Endothelial cell of umbilical vein (primary cell): ENCODE results near the gene PLXNB3. TPM values are rescaled to one million over a fixed set of nuclear protein-coding genes. Genes with fewer than 3 reads are reported as not detected.

Experiments
- BruUV-seq: library from RNA; stranded (reverse); fragments of 400-500 nt; replicated peaks from 2 replicates; lab custom pipeline; 2021; lab: Mats Ljungman, UMichigan
- CTCF ChIA-PET: fragments of 300-600, 350-600 bp; sonication (Branson Sonifier 250); formaldehyde crosslinking; loops from one replicate; lab custom pipeline; 2021; ENCODE audit warnings: antibody characterized with exemption, inconsistent platforms; lab: Charles Lee
- POLR2A ChIA-PET: fragments of 300-600, 350-600 bp; sonication (Branson Sonifier 250); formaldehyde crosslinking; loops from one replicate; lab custom pipeline; 2021; ENCODE audit warnings: antibody characterized with exemption, inconsistent platforms; lab: Charles Lee
- DNase-seq: peaks from one replicate; pipeline ENCODE4 v3.0.0-alpha.2; 2011; ENCODE audit warnings: low read depth, low spot score
- FAIRE-seq: peaks from 2 replicates; lab custom pipeline; 2011; peaks lifted over from hg19 to GRCh38; lab: Jason Lieb, UNC
- H2AFZ ChIP-seq: 2 replicates; pipeline ENCODE4 v1.6.0; 2012; ENCODE audit warnings: low read depth, low read length, control low read depth, inconsistent platforms
- H3K27ac ChIP-seq: 2 replicates; pipeline ENCODE4 v1.5.1; 2011; ENCODE audit warnings: low read depth, mild to moderate bottlenecking, control low read depth, low read length, moderate library complexity; ENCODE audit not compliant: insufficient read depth
- H3K27me3 ChIP-seq, 2 experiments: 2 replicates each; pipeline versions ENCODE4 v1.6.0 to v1.6.1; 2011; ENCODE audit warnings: low read length in 2 of 2, mixed read lengths in 1 of 2; ENCODE audit not compliant: control insufficient read depth in 2 of 2, insufficient read depth in 2 of 2
- H3K36me3 ChIP-seq, 2 experiments: 2 replicates in 1 of 2; 3 replicates in 1 of 2; pipeline ENCODE4 v1.5.1; 2011; ENCODE audit warnings: low read length in 2 of 2, mild to moderate bottlenecking in 1 of 2, moderate library complexity in 1 of 2; ENCODE audit not compliant: control insufficient read depth in 2 of 2, insufficient read depth in 2 of 2; ENCODE audit errors: extremely low read depth in 1 of 2
- H3K4me1 ChIP-seq: 3 replicates; pipeline ENCODE4 v1.5.1; 2011; ENCODE audit warnings: mild to moderate bottlenecking, low read length; ENCODE audit not compliant: control insufficient read depth, insufficient read depth; ENCODE audit errors: extremely low read depth
- H3K4me2 ChIP-seq: 2 replicates; pipeline ENCODE4 v1.6.1; 2011; ENCODE audit warnings: low read length, control low read depth, mixed read lengths; ENCODE audit not compliant: insufficient read depth
- H3K4me3 ChIP-seq, 3 experiments: fragments of 200-600 bp in 1 of 3; sonication (generic), shearing (Covaris generic) in 1 of 3; replicated peaks in 1 of 3; 2 replicates each; pipeline ENCODE4 v1.5.1; 2011 to 2016; ENCODE audit warnings: control low read depth in 3 of 3, low read length in 3 of 3, mild to moderate bottlenecking in 2 of 3, inconsistent platforms in 1 of 3, low read depth in 1 of 3, moderate library complexity in 1 of 3; ENCODE audit not compliant: insufficient read depth in 1 of 3
- H3K79me2 ChIP-seq: 2 replicates; pipeline ENCODE4 v1.6.0; 2012; ENCODE audit warnings: low read length, inconsistent platforms; ENCODE audit not compliant: control insufficient read depth, insufficient read depth
- H3K9ac ChIP-seq: replicated peaks from 2 replicates; pipeline ENCODE3; 2011; ENCODE audit warnings: low read length, control low read depth; ENCODE audit not compliant: insufficient read depth; ENCODE audit errors: extremely low read depth
- H3K9me1 ChIP-seq: replicated peaks from 3 replicates; pipeline ENCODE4 v1.6.0; 2011; ENCODE audit warnings: mild to moderate bottlenecking, low read length; ENCODE audit not compliant: control insufficient read depth, insufficient read depth; ENCODE audit errors: extremely low read depth
- H3K9me3 ChIP-seq: replicated peaks from 2 replicates; pipeline ENCODE4 v1.5.1; 2012; ENCODE audit warnings: low read length, inconsistent platforms; ENCODE audit not compliant: control insufficient read depth, insufficient read depth
- H4K20me1 ChIP-seq: replicated peaks from 2 replicates; pipeline ENCODE3; 2011; ENCODE audit warnings: mild to moderate bottlenecking, low read length; ENCODE audit not compliant: control insufficient read depth, insufficient read depth; ENCODE audit errors: extremely low read depth
- EZH2 ChIP-seq: IDR thresholded peaks from 2 replicates; pipeline ENCODE4 v1.6.1; 2012; ENCODE audit warnings: borderline replicate concordance, low read depth, mild to moderate bottlenecking, moderate library complexity, low read length, inconsistent platforms; ENCODE audit not compliant: severe bottlenecking
- FOS ChIP-seq: IDR thresholded peaks from 2 replicates; pipeline ENCODE4 v1.6.1; 2011; ENCODE audit warnings: mild to moderate bottlenecking, low read length, moderate library complexity, borderline replicate concordance; ENCODE audit not compliant: insufficient read depth
- GATA2 ChIP-seq: IDR thresholded peaks from 2 replicates; pipeline ENCODE4 v1.7.0; 2011; ENCODE audit warnings: low read depth, mild to moderate bottlenecking, moderate library complexity, mixed read lengths, low read length; ENCODE audit not compliant: insufficient read length, insufficient read depth
- JUN ChIP-seq: IDR thresholded peaks from 2 replicates; pipeline ENCODE4 v1.6.1; 2011; ENCODE audit warnings: borderline replicate concordance, low read depth; ENCODE audit not compliant: insufficient read length, insufficient read depth
- MAX ChIP-seq: IDR thresholded peaks from 2 replicates; pipeline ENCODE4 v1.6.1; 2011; ENCODE audit not compliant: insufficient read depth, insufficient read length
- MYC ChIP-seq: IDR thresholded peaks from one replicate; pipeline ENCODE4 v1.6.1; 2011; ENCODE audit warnings: mild to moderate bottlenecking, low read depth, low read length
- POLR2A ChIP-seq: IDR thresholded peaks from 2 replicates; pipeline ENCODE4 v1.6.1; 2012; ENCODE audit warnings: low read depth, mild to moderate bottlenecking, control low read depth, low read length
- POLR2AphosphoS5 ChIP-seq: IDR thresholded peaks from 2 replicates; pipeline ENCODE4 v1.6.1; 2012; ENCODE audit warnings: low read depth, mild to moderate bottlenecking, control low read depth, low read length, moderate library complexity; ENCODE audit not compliant: insufficient read depth
- dilution Hi-C: fragments of 300-500 bp; cut with MboI; formaldehyde crosslinking; loops from one replicate; pipeline ENCODE4 v1.15.0; 2019; ENCODE audit warnings: low sequenced_read_pairs; ENCODE audit not compliant: extremely low pct_ligation_motif_present
- intact Hi-C: fragments of 100-400 bp; cut with micrococcal nuclease; formaldehyde crosslinking; loops from one replicate; pipeline ENCODE4 v1.10.0; 2022
- polyA plus RNA-seq, 4 experiments: library from polyadenylated mRNA; depleted of rRNA in 3 of 4; stranded (reverse) in 3 of 4; unstranded in 1 of 4; fragments of >200 nt; gene quantifications; 2 replicates each; pipeline versions ENCODE4 v1.2.1 to v1.2.3, GENCODE V29; 2011 to 2012; ENCODE audit warnings: missing spikeins in 1 of 4
- total RNA-seq: library from RNA; stranded (reverse); gene quantifications from 2 replicates; pipeline ENCODE4 v1.2.3, GENCODE V29; 2021
- TF ChIP-seq, protein P1 (sequence below), 2 donors: IDR thresholded peaks; 1 replicate in 1 of 2; 2 replicates in 1 of 2; pipeline ENCODE4 v1.5.1; 2011; ENCODE audit warnings: low read length in 2 of 2, mild to moderate bottlenecking in 2 of 2, moderate library complexity in 2 of 2, control low read depth in 1 of 2, inconsistent platforms in 1 of 2, low read depth in 1 of 2; ENCODE audit not compliant: insufficient read depth in 1 of 2; ENCODE audit errors: extremely low read depth in 1 of 2

PLXNB3 gene
- total and polyA plus RNA-seq, 2 donors (not counting 3 experiments of a cell fraction or from before 2014, with no cell fraction given) = 19.0 to 31.4 TPM

- no peaks in the 10 kb centered on the region for H3K4me1 ChIP-seq
- H3K27ac ChIP-seq = no peak overlapping the region
- intact Hi-C loops = no loop called here
- dilution Hi-C loops = no loop called here
- H3K9me1 ChIP-seq = no peaks in the 10 kb centered on the region
- H3K4me3 ChIP-seq = no peak overlapping the region
- CTCF ChIA-PET = no interaction called here
- POLR2A ChIA-PET = no interaction called here
- H3K9ac ChIP-seq = no peak overlapping the region
- TF ChIP-seq GATA2 = no peak
- TF ChIP-seq EZH2 = no peak
- TF ChIP-seq JUN = no peak
- no peak for TF ChIP-seq MAX
- TF ChIP-seq POLR2A = no peak
- TF ChIP-seq MYC = no peak
- TF ChIP-seq, protein P1, sequence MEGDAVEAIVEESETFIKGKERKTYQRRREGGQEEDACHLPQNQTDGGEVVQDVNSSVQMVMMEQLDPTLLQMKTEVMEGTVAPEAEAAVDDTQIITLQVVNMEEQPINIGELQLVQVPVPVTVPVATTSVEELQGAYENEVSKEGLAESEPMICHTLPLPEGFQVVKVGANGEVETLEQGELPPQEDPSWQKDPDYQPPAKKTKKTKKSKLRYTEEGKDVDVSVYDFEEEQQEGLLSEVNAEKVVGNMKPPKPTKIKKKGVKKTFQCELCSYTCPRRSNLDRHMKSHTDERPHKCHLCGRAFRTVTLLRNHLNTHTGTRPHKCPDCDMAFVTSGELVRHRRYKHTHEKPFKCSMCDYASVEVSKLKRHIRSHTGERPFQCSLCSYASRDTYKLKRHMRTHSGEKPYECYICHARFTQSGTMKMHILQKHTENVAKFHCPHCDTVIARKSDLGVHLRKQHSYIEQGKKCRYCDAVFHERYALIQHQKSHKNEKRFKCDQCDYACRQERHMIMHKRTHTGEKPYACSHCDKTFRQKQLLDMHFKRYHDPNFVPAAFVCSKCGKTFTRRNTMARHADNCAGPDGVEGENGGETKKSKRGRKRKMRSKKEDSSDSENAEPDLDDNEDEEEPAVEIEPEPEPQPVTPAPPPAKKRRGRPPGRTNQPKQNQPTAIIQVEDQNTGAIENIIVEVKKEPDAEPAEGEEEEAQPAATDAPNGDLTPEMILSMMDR (IDR thresholded peaks at IDR 0.05; ENCODE audit: extremely low read depth in 1 of 2, insufficient read depth in 1 of 2, low read depth in 1 of 2, low read length in 2 of 2) = no peak
- TF ChIP-seq FOS = no peak
- TF ChIP-seq POLR2AphosphoS5 = no peak
- no TSS peak for BruUV-seq
- DNase-seq (no peak), FAIRE-seq (no peak)
- no peaks in the 10 kb centered on the region for H3K79me2 ChIP-seq
- H3K36me3 ChIP-seq = no peaks in the 10 kb centered on the region
- no peak overlapping the region for H3K4me2 ChIP-seq
- H3K27me3 ChIP-seq = peaks cover 20 to 27% of the 10 kb centered on the region in 2 experiments
- H4K20me1 ChIP-seq = no peaks in the 10 kb centered on the region
- H3K9me3 ChIP-seq = no peaks in the 10 kb centered on the region
- H2AFZ ChIP-seq = no peak overlapping the region
These were observed 61.0 kb downstream of the PLXNB3 start for GRCh38 chrX:153825042-153825441.

Other genes with a start within 250 kb of the PLXNB3 start
- gene ATP2B3, start 246.6 kb upstream of the PLXNB3 start, total RNA-seq = 0.07 and 0.16 TPM in 2 replicates
- 0.01 and 0.02 TPM in 2 replicates for gene ATP2B3, start 246.6 kb upstream of the PLXNB3 start, polyA plus RNA-seq
- 20.8 and 21.3 TPM in 2 replicates for gene CCNQ, start 165.1 kb upstream of the PLXNB3 start, total RNA-seq
- gene CCNQ, start 165.1 kb upstream of the PLXNB3 start, polyA plus RNA-seq = 37.0 and 42.9 TPM in 2 replicates
- gene DUSP9, start 117.0 kb upstream of the PLXNB3 start, total RNA-seq = 0.35 TPM in 1 of 2 replicates, not detected in the other
- 0.04 and 0.05 TPM in 2 replicates for gene DUSP9, start 117.0 kb upstream of the PLXNB3 start, polyA plus RNA-seq
- not detected in 2 replicates for gene PNCK, start 90.4 kb upstream of the PLXNB3 start, total RNA-seq
- gene PNCK, start 90.4 kb upstream of the PLXNB3 start, polyA plus RNA-seq = 0.12 and 0.37 TPM in 2 replicates
- 23.6 and 28.8 TPM in 2 replicates for gene SLC6A8, start 76.3 kb upstream of the PLXNB3 start, total RNA-seq
- 22.7 and 22.8 TPM in 2 replicates for gene SLC6A8, start 76.3 kb upstream of the PLXNB3 start, polyA plus RNA-seq
- 198 and 203 TPM in 2 replicates for gene BCAP31, start 39.9 kb upstream of the PLXNB3 start, total RNA-seq
- 169 and 220 TPM in 2 replicates for gene BCAP31, start 39.9 kb upstream of the PLXNB3 start, polyA plus RNA-seq
- gene ABCD1, start 39.4 kb upstream of the PLXNB3 start, total RNA-seq = 12.9 and 14.3 TPM in 2 replicates
- gene ABCD1, start 39.4 kb upstream of the PLXNB3 start, polyA plus RNA-seq = 9.1 and 11.3 TPM in 2 replicates
- gene SRPK3, start 16.8 kb downstream of the PLXNB3 start, total RNA-seq = 0.18 and 0.40 TPM in 2 replicates
- 0.25 and 0.29 TPM in 2 replicates for gene SRPK3, start 16.8 kb downstream of the PLXNB3 start, polyA plus RNA-seq
- 57.7 and 60.7 TPM in 2 replicates for gene IDH3G, start 30.1 kb downstream of the PLXNB3 start, total RNA-seq
- gene IDH3G, start 30.1 kb downstream of the PLXNB3 start, polyA plus RNA-seq = 116 and 128 TPM in 2 replicates
- gene SSR4, start 30.4 kb downstream of the PLXNB3 start, total RNA-seq = 235 and 242 TPM in 2 replicates
- 732 and 1,321 TPM in 2 replicates for gene SSR4, start 30.4 kb downstream of the PLXNB3 start, polyA plus RNA-seq
- 0.09 TPM in 2 replicates for gene PDZD4, start 66.3 kb downstream of the PLXNB3 start, total RNA-seq
- 0.07 and 0.08 TPM in 2 replicates for gene PDZD4, start 66.3 kb downstream of the PLXNB3 start, polyA plus RNA-seq
- not detected in 2 replicates for gene L1CAM, start 121.9 kb downstream of the PLXNB3 start, total RNA-seq
- 0.01 and 0.02 TPM in 2 replicates for gene L1CAM, start 121.9 kb downstream of the PLXNB3 start, polyA plus RNA-seq
- gene AVPR2, start 140.4 kb downstream of the PLXNB3 start, total RNA-seq = not detected in 2 replicates
- gene AVPR2, start 140.4 kb downstream of the PLXNB3 start, polyA plus RNA-seq = not detected in 2 replicates
- 31.9 and 33.3 TPM in 2 replicates for gene ARHGAP4, start 162.0 kb downstream of the PLXNB3 start, total RNA-seq
- 20.9 and 24.5 TPM in 2 replicates for gene ARHGAP4, start 162.0 kb downstream of the PLXNB3 start, polyA plus RNA-seq
- gene NAA10, start 170.8 kb downstream of the PLXNB3 start, total RNA-seq = 143 and 144 TPM in 2 replicates
- gene NAA10, start 170.8 kb downstream of the PLXNB3 start, polyA plus RNA-seq = 141 and 169 TPM in 2 replicates
- 6.2 and 8.0 TPM in 2 replicates for gene RENBP, start 180.4 kb downstream of the PLXNB3 start, total RNA-seq
- 16.0 and 16.2 TPM in 2 replicates for gene RENBP, start 180.4 kb downstream of the PLXNB3 start, polyA plus RNA-seq
- 80.9 and 85.9 TPM in 2 replicates for gene HCFC1, start 207.6 kb downstream of the PLXNB3 start, total RNA-seq
- gene HCFC1, start 207.6 kb downstream of the PLXNB3 start, polyA plus RNA-seq = 14.6 and 15.9 TPM in 2 replicates
- gene TMEM187, start 208.5 kb downstream of the PLXNB3 start, total RNA-seq = 2.6 and 4.1 TPM in 2 replicates
- 15.7 and 19.0 TPM in 2 replicates for gene TMEM187, start 208.5 kb downstream of the PLXNB3 start, polyA plus RNA-seq